Gastroesophageal sphincter (tissue), 3 donors: ENCODE results near the gene PODN.

Experiments
- EP300 ChIP-seq: sonication (generic); formaldehyde crosslinking; IDR thresholded peaks from one replicate; pipeline ENCODE4 v1.6.1; 2017; ENCODE audit warnings: antibody characterized with exemption, mild to moderate bottlenecking
- POLR2A ChIP-seq, 2 donors: fragments of 450-650 bp; IDR thresholded peaks; one replicate each; pipeline ENCODE4 v1.6.1; 2017; ENCODE audit warnings: antibody characterized with exemption in 2 of 2, mild to moderate bottlenecking in 2 of 2, moderate library complexity in 1 of 2
- POLR2AphosphoS5 ChIP-seq: sonication (generic); formaldehyde crosslinking; IDR thresholded peaks from one replicate; pipeline ENCODE4 v1.6.1; 2017; ENCODE audit warnings: antibody characterized with exemption
- TF ChIP-seq, protein P1 (sequence below), 4 experiments: fragments of 200-600 bp in 2 of 4; fragments of 450-650 bp in 2 of 4; sonication (generic) in 1 of 4; IDR thresholded peaks; one replicate each; pipeline ENCODE4 v1.5.1; 2017 to 2019; ENCODE audit warnings: antibody characterized with exemption in 4 of 4, mild to moderate bottlenecking in 2 of 4, moderate library complexity in 2 of 4

DNA sequence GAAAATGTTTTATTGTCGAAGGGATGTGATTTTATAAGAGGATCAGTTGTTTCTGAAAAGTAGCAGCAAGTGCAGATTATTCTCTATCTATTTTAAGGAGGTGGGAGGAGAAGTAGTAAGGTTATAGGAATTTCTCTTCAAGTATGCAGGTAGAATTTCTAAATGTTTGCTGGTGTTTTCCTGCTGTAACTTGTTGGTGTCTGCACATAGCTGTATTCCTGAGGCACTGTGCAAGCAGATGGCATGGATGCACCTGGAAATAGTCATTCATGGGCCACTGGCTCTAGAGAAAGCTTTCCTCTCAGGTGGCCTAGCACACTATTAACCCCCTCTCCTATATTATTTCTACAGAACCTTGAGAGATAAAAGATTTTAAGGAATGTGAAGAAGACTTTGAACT, 30.3 kb upstream of the PODN start:
- TF ChIP-seq, protein P1, sequence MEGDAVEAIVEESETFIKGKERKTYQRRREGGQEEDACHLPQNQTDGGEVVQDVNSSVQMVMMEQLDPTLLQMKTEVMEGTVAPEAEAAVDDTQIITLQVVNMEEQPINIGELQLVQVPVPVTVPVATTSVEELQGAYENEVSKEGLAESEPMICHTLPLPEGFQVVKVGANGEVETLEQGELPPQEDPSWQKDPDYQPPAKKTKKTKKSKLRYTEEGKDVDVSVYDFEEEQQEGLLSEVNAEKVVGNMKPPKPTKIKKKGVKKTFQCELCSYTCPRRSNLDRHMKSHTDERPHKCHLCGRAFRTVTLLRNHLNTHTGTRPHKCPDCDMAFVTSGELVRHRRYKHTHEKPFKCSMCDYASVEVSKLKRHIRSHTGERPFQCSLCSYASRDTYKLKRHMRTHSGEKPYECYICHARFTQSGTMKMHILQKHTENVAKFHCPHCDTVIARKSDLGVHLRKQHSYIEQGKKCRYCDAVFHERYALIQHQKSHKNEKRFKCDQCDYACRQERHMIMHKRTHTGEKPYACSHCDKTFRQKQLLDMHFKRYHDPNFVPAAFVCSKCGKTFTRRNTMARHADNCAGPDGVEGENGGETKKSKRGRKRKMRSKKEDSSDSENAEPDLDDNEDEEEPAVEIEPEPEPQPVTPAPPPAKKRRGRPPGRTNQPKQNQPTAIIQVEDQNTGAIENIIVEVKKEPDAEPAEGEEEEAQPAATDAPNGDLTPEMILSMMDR (IDR thresholded peaks at IDR 0.05) = no peak
- no peak for TF ChIP-seq POLR2A (IDR thresholded peaks at IDR 0.05)
- no peak for TF ChIP-seq POLR2AphosphoS5
- TF ChIP-seq EP300 = no peak
